ENCODE data around the gene ZNF837. TPM values are rescaled to one million over a fixed set of nuclear protein-coding genes. Genes with fewer than 3 reads are reported as not detected.

The ZNF837 gene
- total RNA-seq, 4 donors from 2014 or later: 0.48 to 4.4 (median 2.1) TPM

DNA sequence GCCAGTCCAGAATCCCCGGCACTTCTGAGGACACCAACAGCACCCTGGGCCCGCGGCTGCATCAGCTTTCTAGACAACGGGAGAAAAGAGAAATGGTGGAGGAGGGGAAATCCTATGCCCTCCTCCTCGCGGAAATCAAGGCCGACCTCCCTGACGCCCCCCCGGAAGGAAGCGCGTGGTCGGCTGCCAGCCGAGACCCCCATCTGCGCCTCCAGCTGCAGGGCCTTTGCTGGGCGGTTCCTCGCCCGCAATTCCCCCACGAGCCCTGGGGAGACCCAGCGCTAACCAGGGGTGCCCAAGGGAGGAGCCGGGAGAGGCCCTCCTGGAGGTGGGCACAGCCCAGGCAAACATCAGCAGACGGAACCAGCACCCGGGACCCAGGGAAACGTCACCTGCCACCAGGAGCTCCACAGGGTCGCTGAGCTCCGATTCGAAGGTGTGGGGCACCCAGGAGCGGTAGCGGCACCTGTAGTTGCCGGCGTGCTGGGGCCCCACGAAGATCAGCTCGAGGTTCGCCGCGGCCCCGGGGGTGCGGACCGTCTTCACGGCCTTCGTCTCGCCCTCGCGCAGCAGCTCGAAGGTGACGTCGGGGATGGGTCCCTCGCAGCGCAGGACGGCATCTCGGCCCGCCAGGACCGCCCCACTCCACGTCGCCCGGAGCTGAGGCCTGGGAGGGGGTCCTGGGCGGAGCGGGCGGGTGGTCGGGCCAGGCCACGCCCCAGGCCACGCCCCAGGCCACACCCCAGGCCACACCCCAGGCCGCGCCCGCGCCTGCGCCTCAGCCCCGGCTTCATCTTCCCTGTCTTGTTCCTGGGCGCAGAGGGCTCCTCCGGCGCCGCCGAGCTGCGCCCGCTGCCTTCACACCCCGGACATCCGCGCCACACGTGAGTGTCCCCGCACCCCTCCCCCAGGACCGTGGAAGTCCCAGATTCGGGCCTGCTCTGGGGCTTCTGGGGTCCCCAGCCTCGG lies 33.6 kb downstream of the ZNF837 start:
- TF ChIP-seq, protein P1, sequence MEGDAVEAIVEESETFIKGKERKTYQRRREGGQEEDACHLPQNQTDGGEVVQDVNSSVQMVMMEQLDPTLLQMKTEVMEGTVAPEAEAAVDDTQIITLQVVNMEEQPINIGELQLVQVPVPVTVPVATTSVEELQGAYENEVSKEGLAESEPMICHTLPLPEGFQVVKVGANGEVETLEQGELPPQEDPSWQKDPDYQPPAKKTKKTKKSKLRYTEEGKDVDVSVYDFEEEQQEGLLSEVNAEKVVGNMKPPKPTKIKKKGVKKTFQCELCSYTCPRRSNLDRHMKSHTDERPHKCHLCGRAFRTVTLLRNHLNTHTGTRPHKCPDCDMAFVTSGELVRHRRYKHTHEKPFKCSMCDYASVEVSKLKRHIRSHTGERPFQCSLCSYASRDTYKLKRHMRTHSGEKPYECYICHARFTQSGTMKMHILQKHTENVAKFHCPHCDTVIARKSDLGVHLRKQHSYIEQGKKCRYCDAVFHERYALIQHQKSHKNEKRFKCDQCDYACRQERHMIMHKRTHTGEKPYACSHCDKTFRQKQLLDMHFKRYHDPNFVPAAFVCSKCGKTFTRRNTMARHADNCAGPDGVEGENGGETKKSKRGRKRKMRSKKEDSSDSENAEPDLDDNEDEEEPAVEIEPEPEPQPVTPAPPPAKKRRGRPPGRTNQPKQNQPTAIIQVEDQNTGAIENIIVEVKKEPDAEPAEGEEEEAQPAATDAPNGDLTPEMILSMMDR (IDR thresholded peaks at IDR 0.05): no peak
- DNase-seq (ENCODE audit: low spot score) (no peak), ATAC-seq (ENCODE audit: low FRiP score) (peak; percentile 90)

DNA sequence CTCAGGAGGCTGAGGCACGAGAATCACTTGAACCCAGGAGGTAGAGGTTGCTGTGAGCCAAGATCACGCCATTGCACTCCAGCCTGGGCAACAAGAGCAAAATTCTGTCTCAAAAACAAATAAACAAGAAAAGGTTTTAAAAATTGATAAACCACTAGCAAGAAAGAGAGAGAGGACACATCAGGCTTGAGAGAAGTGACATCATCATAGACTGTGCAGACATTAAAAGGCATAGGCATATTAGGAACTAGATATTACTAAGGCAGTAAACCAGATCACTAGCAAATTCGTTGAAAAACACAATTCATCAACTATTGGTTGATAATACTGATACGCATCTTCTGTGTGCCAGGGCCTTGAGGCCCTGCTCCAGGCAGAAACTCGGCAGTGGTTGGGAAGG lies 35.3 kb downstream of the ZNF837 start:
- ATAC-seq (ENCODE audit: low FRiP score) (no peak), DNase-seq (ENCODE audit: low spot score) (no peak)
- TF ChIP-seq, protein P1 (IDR thresholded peaks at IDR 0.05): no peak

DNA sequence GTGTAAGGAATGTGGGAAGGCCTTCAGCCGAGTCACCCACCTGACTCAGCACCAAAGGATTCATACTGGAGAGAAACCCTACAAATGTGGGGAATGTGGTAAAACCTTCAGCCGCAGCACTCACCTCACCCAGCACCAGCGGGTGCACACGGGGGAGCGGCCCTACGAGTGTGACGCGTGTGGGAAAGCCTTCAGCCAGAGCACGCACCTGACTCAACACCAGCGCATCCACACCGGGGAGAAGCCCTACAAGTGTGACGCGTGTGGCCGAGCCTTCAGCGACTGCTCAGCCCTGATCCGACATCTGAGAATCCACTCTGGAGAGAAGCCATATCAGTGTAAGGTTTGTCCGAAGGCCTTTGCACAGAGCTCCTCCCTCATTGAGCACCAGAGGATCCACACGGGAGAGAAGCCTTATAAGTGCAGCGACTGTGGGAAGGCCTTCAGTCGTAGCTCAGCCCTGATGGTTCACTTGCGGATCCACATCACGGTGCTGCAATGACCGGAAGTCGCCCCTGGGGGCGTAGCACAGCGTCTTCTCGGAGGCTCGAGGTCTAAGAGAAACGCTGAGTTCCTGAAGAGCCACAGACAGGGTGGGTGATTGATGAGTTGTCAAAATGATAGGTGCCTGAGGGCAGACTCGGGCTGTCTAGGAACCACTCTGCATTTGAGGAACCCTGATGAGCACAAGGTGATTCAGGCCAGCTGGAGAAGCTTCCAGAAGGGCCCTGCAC lies 41.8 kb downstream of the ZNF837 start:
- no peak for ATAC-seq (ENCODE audit: low FRiP score)
- DNase-seq (ENCODE audit: low spot score): no peak
- TF ChIP-seq, protein P1 (IDR thresholded peaks at IDR 0.05): no peak

DNA sequence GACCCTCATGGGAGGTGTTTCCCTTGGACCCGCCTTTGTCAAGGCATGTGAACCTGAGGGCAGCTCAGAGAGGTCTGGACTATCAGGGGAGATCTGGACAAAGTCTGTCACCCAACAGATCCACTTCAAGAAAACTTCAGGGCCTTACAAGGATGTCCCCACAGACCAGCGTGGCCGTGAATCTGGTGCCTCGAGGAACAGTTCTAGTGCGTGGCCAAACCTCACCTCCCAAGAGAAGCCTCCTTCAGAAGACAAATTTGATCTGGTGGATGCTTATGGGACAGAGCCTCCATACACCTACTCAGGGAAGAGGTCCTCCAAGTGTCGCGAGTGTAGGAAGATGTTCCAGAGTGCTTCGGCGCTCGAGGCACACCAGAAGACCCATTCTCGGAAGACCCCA lies 42.5 kb downstream of the ZNF837 start:
- TF ChIP-seq, protein P1 (IDR thresholded peaks at IDR 0.05): no peak
- DNase-seq (ENCODE audit: low spot score) (no peak), ATAC-seq (ENCODE audit: low FRiP score) (no peak)

DNA sequence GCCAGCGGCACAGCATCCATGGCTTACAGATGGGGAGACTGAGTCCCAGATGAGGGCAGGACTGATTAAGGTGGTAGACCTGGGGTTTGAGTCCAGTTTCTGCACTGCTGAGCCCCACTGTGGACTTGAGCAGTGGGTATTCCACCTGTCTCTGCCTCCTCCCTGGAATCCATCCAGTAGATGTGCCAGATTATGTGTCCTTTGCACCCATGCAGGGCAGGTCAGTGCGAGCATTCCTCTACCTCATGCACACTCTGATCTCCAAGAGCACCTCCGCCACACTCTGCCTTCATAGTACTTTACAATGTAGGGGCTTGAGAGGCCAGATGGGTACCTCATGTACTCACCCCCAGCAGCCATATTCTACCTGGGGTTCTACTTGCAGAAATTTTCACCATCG lies 44.0 kb downstream of the ZNF837 start:
- ATAC-seq (ENCODE audit: low FRiP score): no peak
- TF ChIP-seq, protein P1 (IDR thresholded peaks at IDR 0.05): no peak
- no peak for DNase-seq (ENCODE audit: low spot score)

DNA sequence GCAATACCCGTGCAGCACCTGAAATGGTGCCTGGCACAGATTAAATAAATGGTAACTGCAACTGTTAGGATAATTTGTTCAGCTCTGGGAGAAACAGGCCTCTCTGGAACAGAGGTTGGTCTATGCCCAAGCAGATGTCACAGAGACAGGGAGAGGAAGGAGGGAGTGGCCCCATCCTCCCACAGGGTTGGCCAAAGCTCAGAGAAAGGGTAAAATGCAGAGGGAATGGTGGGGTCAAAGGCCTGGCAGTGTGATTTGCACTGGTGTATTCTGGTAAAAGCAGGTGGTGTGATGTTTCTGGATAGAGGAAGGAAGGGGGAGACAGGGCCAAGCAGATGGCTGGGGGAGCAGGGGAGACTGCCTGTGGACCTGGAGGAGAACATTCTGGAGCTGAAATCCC lies 44.6 kb downstream of the ZNF837 start:
- DNase-seq (ENCODE audit: low spot score) (no peak), ATAC-seq (ENCODE audit: low FRiP score) (no peak)
- TF ChIP-seq, protein P1 (IDR thresholded peaks at IDR 0.05): no peak
